Measurements from ENCODE around the gene ATAD1. TPM values are rescaled to one million over a fixed set of nuclear protein-coding genes. Genes with fewer than 3 reads are reported as not detected.
A peak's percentile ranks its signal among the peaks of the same experiment; 100 is the strongest.
"Not testable (repeated sequence)": the region's sequence is repeated elsewhere in the genome, so short reads cannot be mapped to it uniquely, and the experiment has no call there.

Gene ATAD1
- polyA plus RNA-seq, 4 donors: 5.1 to 34.4 (median 11.4) TPM

DNA sequence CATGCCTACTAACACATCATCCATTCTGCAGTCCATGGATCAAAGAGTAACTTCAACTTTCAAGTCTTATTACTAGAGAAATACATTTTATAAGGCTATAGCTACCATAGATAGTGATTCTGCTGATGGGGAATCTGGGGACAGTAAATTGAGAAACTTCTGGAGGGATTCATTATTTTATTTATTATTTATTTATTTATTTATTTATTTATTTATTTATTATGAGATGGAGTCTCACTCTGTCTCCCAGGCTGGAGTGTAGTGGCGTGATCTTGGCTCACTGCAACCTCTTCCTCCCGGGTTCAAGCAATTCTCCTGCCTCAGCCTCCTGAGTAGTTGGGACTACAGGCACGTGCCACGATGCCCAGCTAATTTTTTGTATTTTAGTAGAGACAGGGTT lies 11.0 kb upstream of the ATAD1 start:
- not testable (repeated sequence) for H3K36me3 ChIP-seq (ENCODE audit: control insufficient read depth in 3 of 3, insufficient read depth in 2 of 3, low read depth in 1 of 3, low read length in 3 of 3); FAIRE-seq; H3K27me3 ChIP-seq (ENCODE audit: control insufficient read depth in 3 of 3, insufficient read depth in 3 of 3, low read length in 3 of 3); H3K9me3 ChIP-seq (ENCODE audit: control insufficient read depth in 2 of 2, insufficient read depth in 1 of 2, low read depth in 1 of 2, low read length in 1 of 2); H3K27ac ChIP-seq (ENCODE audit: low read depth in 1 of 3, low read length in 2 of 3); H3K4me1 ChIP-seq (ENCODE audit: control insufficient read depth in 3 of 3, insufficient read depth in 2 of 3, low read depth in 1 of 3, low read length in 2 of 3); DNase-seq; H3K4me3 ChIP-seq (ENCODE audit: low read depth in 1 of 3, low read length in 3 of 3)
- WGBS, 3 donors: 96 to 98% (median 97%) methylated on average over 4 of the region's 4 CpGs

DNA sequence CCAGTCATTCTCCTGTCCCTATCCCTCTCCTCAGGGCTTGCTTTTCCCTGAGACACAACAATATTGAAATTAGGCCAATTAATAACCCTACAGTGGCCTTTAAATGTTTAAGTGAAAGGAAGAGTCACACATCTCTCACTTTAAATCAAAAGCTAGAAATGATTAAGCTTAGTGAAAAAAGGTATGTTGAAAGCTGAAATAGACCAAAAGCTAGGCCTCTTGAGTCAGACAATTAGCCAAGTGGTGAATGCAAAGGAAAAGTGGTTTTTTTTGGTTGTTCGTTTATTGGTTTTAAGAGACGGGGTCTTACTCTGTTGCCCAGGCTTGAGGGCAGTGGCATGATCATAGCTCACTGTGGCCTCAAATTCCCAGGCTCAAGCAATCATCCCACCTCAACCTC lies 9.7 kb upstream of the ATAD1 start:
- WGBS, 3 donors: 71 to 89% (median 83%) methylated on average over 2 of the region's 2 CpGs
- H3K36me3 ChIP-seq (ENCODE audit: control insufficient read depth in 3 of 3, insufficient read depth in 2 of 3, low read depth in 1 of 3, low read length in 3 of 3): no peaks in the 10 kb centered on the region
- no peak overlapping the region for H3K4me3 ChIP-seq (ENCODE audit: low read depth in 1 of 3, low read length in 3 of 3)
- no peaks in the 10 kb centered on the region for H3K4me1 ChIP-seq (ENCODE audit: control insufficient read depth in 3 of 3, insufficient read depth in 2 of 3, low read depth in 1 of 3, low read length in 2 of 3)
- no peak for DNase-seq
- no peaks in the 10 kb centered on the region for H3K9me3 ChIP-seq (ENCODE audit: control insufficient read depth in 2 of 2, insufficient read depth in 1 of 2, low read depth in 1 of 2, low read length in 1 of 2)
- no peak overlapping the region for H3K27ac ChIP-seq (ENCODE audit: low read depth in 1 of 3, low read length in 2 of 3)
- FAIRE-seq: no peak
- H3K27me3 ChIP-seq (ENCODE audit: control insufficient read depth in 3 of 3, insufficient read depth in 3 of 3, low read length in 3 of 3): no peaks in the 10 kb centered on the region

DNA sequence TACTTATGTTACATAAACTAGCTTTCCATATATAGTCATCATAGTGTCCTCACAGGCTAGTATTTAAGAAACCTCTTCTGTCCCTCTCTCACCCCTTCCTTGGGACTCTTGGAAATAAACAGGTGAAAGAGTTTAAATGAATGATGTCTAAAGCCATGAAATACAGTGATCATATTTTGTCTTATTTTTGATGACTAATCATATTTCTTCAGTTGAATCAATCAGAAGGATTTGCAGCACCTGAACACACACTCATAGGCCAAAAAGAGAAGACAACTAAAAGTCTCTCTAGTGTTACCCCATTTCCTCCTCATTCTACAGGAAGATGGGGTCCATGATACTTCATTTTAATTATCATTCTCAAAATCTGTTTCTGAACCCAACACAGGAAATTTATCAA lies 8.6 kb upstream of the ATAD1 start:
- Histone ChIP-seq H3K27ac (ENCODE audit: low read depth in 1 of 3, low read length in 2 of 3) (no peak overlapping the region), H3K9me3 (ENCODE audit: control insufficient read depth in 2 of 2, insufficient read depth in 1 of 2, low read depth in 1 of 2, low read length in 1 of 2) (no peaks in the 10 kb centered on the region), H3K27me3 (ENCODE audit: control insufficient read depth in 3 of 3, insufficient read depth in 3 of 3, low read length in 3 of 3) (no peaks in the 10 kb centered on the region), H3K4me3 (ENCODE audit: low read depth in 1 of 3, low read length in 3 of 3) (no peak overlapping the region), H3K4me1 (ENCODE audit: control insufficient read depth in 3 of 3, insufficient read depth in 2 of 3, low read depth in 1 of 3, low read length in 2 of 3) (no peaks in the 10 kb centered on the region), H3K36me3 (ENCODE audit: control insufficient read depth in 3 of 3, insufficient read depth in 2 of 3, low read depth in 1 of 3, low read length in 3 of 3) (no peaks in the 10 kb centered on the region)
- no peak for DNase-seq
- no peak for FAIRE-seq

DNA sequence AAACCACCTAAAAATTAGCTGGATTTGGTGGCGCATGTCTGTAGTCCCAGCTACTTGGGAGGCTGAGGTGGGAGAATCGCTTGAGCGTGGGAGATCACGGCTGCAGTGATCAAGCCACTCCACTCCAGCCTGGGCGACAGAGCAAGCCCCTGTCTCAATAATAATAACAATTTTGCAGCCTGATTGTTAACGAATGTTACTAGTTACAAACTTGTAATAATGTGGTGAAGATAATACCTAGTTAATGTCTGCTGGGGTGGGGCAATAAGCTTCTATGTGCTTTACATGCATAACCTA lies 1.2 kb upstream of the ATAD1 start:
- FAIRE-seq (no peak), DNase-seq (no peak)
- H3K4me1 ChIP-seq (ENCODE audit: control insufficient read depth in 3 of 3, insufficient read depth in 2 of 3, low read depth in 1 of 3, low read length in 2 of 3): peaks cover 0 to 17% (median 2%) of the 10 kb centered on the region in 3 donors
- H3K9me3 ChIP-seq (ENCODE audit: control insufficient read depth in 2 of 2, insufficient read depth in 1 of 2, low read depth in 1 of 2, low read length in 1 of 2): no peaks in the 10 kb centered on the region
- no peak overlapping the region for H3K4me3 ChIP-seq (ENCODE audit: low read depth in 1 of 3, low read length in 3 of 3)
- H3K27me3 ChIP-seq (ENCODE audit: control insufficient read depth in 3 of 3, insufficient read depth in 3 of 3, low read length in 3 of 3): no peaks in the 10 kb centered on the region
- no peaks in the 10 kb centered on the region for H3K36me3 ChIP-seq (ENCODE audit: control insufficient read depth in 3 of 3, insufficient read depth in 2 of 3, low read depth in 1 of 3, low read length in 3 of 3)
- 83 to 91% (median 86%) methylated on average over 6 of the region's 6 CpGs for WGBS, 3 donors
- no peak overlapping the region for H3K27ac ChIP-seq (ENCODE audit: low read depth in 1 of 3, low read length in 2 of 3)

DNA sequence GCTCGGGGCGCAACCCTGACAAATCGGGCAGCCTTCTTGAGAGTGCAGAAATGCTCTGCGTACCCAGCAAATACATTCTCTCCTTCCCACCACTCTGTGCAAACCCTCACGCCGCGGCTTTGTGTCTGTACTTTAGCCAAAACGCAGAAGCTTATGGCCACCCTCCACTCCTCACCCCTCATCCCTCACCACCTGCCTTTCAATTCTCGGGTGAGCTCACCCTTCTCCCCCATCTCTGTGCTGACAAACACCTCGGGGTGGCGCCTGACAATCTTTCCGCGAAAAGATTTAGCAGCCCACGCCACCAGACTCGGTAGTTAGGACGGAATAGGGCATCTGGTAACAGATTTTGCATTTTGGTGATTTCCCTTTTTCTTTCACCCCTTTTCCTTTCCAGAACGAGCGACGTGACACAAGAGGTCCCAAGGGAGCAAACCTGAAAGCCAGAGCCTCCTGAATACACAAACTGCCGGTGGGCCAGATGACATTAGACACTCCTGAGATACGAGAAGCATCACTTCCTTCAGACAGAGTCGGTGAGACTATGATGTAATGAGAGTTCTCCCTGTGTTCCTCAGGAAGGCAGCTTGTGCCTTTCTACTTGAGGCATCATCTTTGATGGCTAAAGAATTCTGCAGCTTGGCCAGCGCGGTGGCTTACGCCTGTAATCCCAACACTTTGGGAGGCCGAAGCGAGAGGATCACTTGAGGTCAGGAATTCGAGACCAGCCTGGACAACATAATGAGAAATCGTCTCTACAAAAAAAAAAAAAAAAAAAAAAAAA lies 671 bp upstream of the ATAD1 start:
- Histone ChIP-seq H3K36me3 (ENCODE audit: control insufficient read depth in 3 of 3, insufficient read depth in 2 of 3, low read depth in 1 of 3, low read length in 3 of 3) (no peaks in the 10 kb centered on the region), H3K9me3 (ENCODE audit: control insufficient read depth in 2 of 2, insufficient read depth in 1 of 2, low read depth in 1 of 2, low read length in 1 of 2) (no peaks in the 10 kb centered on the region), H3K27ac (ENCODE audit: low read depth in 1 of 3, low read length in 2 of 3) (peak overlapping the region; percentile 85 to 97 (median 91)), H3K4me3 (ENCODE audit: low read depth in 1 of 3, low read length in 3 of 3) (peak overlapping the region; percentile 52 to 84 (median 68)), H3K27me3 (ENCODE audit: control insufficient read depth in 3 of 3, insufficient read depth in 3 of 3, low read length in 3 of 3) (no peaks in the 10 kb centered on the region), H3K4me1 (ENCODE audit: control insufficient read depth in 3 of 3, insufficient read depth in 2 of 3, low read depth in 1 of 3, low read length in 2 of 3) (peaks cover 0 to 17% (median 2%) of the 10 kb centered on the region in 3 donors)
- DNase-seq (peak; percentile 61 to 76), FAIRE-seq (no peak)
- WGBS, 3 donors: 10 to 17% (median 14%) methylated on average over 29 of the region's 29 CpGs

DNA sequence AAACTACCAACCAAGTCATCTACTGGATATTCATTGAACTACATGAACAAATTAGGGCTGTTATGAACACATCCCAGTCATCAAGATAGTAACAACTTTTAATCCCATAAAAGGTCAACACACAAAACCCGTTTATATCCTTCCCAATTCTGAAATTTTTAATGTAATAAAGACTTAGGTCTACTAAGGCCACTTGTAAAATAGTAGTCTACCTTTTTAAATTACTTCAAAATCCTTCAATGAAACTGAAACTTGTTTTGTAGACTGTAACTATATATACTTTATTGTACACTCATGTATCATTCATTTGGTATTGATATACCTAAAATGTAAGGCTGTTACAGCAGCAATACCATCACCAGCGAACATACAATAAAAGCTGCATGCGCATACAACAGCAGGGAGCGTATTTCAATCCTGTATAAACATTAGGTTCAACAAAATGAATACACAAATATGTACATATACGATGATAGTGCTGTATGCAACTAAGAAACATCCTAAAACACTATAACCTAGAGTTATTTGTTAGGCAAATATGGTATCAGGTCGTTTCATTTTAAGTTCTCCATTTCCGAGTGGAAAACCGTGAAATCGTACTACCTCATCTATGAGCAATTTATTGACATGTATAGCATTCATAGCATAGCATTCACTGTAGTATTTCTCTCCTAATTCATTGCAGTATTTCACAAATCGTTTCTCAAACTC lies 973 bp downstream of the ATAD1 start:
- H3K4me1 ChIP-seq (ENCODE audit: control insufficient read depth in 3 of 3, insufficient read depth in 2 of 3, low read depth in 1 of 3, low read length in 2 of 3): peaks cover 0 to 17% (median 2%) of the 10 kb centered on the region in 3 donors
- 1 to 14% (median 9%) methylated on average over 10 of the region's 10 CpGs for WGBS, 3 donors
- H3K36me3 ChIP-seq (ENCODE audit: control insufficient read depth in 3 of 3, insufficient read depth in 2 of 3, low read depth in 1 of 3, low read length in 3 of 3): peaks cover 0 to 4% (median 2%) of the 10 kb centered on the region in 3 donors
- H3K9me3 ChIP-seq (ENCODE audit: control insufficient read depth in 2 of 2, insufficient read depth in 1 of 2, low read depth in 1 of 2, low read length in 1 of 2): no peaks in the 10 kb centered on the region
- DNase-seq: peak; percentile 12 to 45
- peak overlapping the region; percentile 85 to 97 (median 91) for H3K27ac ChIP-seq (ENCODE audit: low read depth in 1 of 3, low read length in 2 of 3)
- H3K4me3 ChIP-seq (ENCODE audit: low read depth in 1 of 3, low read length in 3 of 3): peak overlapping the region; percentile 52 to 84 (median 68)
- FAIRE-seq: no peak
- no peaks in the 10 kb centered on the region for H3K27me3 ChIP-seq (ENCODE audit: control insufficient read depth in 3 of 3, insufficient read depth in 3 of 3, low read length in 3 of 3)

DNA sequence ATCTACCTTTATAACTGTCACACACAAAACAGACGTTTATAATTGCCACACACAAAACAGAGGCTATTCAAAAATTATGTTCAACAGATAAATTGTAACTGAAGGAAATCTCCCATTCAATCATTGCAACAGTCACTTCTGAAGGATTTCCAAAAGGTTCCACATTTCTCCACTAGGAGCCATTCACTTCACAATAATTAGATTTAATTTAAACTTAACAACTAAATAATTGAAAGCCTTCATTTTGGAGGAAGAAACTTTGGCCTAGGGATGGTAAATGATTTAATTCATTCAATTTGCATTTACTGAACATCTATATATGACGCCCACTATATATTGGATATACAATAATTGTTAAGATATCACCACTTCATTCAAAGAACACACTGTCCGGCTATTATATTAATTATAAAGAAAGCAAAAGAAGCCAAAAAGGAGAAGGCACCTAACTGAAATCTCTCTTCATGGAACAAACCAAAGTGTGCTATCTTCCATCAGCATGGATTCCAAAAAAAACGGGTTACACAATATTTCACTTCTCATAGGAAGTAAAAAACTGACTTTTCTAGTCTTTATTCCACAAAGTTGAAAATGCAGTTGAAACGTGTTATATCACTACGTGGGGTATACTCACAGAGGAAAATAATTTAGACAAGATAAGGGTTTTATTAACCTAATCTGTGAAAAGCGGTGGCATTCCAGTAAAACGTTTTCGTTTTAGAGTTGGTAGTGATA lies 1.7 kb downstream of the ATAD1 start:
- peaks cover 0 to 17% (median 2%) of the 10 kb centered on the region in 3 donors for H3K4me1 ChIP-seq (ENCODE audit: control insufficient read depth in 3 of 3, insufficient read depth in 2 of 3, low read depth in 1 of 3, low read length in 2 of 3)
- DNase-seq (no peak), FAIRE-seq (no peak)
- H3K9me3 ChIP-seq (ENCODE audit: control insufficient read depth in 2 of 2, insufficient read depth in 1 of 2, low read depth in 1 of 2, low read length in 1 of 2): no peaks in the 10 kb centered on the region
- H3K36me3 ChIP-seq (ENCODE audit: control insufficient read depth in 3 of 3, insufficient read depth in 2 of 3, low read depth in 1 of 3, low read length in 3 of 3): peaks cover 0 to 4% (median 2%) of the 10 kb centered on the region in 3 donors
- WGBS, 3 donors: 18 to 54% (median 26%) methylated on average over 9 of the region's 9 CpGs
- no peaks in the 10 kb centered on the region for H3K27me3 ChIP-seq (ENCODE audit: control insufficient read depth in 3 of 3, insufficient read depth in 3 of 3, low read length in 3 of 3)
- peak overlapping the region in 1 of 3 donors; percentile 68 for H3K4me3 ChIP-seq (ENCODE audit: low read depth in 1 of 3, low read length in 3 of 3)
- H3K27ac ChIP-seq (ENCODE audit: low read depth in 1 of 3, low read length in 2 of 3): peak overlapping the region in 1 of 3 donors; percentile 97

DNA sequence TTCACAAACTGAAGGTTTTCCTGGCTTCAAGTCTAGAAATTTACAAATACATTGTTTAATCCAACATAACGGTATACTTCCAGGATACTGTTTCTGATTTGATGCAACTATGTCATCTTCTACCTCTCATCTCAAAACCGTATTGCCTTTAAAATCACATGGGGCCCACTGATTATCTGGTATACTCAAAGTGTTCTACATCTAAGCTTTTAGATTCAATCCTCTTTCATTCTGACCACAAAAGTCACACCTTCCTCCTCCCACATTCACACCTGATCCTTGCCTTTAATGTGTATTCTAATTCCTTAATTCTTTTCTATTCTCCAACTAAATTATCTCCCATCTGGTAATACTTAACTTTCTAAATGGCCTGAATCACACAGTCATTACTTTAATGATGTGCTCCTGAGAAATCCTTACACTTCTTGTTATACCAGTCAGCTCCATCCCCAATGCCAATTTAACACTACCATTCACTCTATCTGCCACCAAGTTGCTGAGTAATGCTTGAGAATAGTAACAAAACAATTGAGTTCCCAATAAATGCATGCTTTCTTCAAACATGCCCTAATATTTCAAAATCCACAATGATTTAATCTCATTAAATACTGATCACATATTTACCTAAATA lies 13.0 kb downstream of the ATAD1 start:
- no peak for DNase-seq

More for the DNA sequence above, 13.0 kb downstream of the ATAD1 start:
- no peak overlapping the region for H3K27ac ChIP-seq (ENCODE audit: low read depth in 1 of 3, low read length in 2 of 3)
- H3K9me3 ChIP-seq (ENCODE audit: control insufficient read depth in 2 of 2, insufficient read depth in 1 of 2, low read depth in 1 of 2, low read length in 1 of 2): peaks cover 0 to 17% of the 10 kb centered on the region in 2 donors
- 82 to 93% (median 85%) methylated on average over 2 of the region's 2 CpGs for WGBS, 3 donors
- no peaks in the 10 kb centered on the region for H3K4me1 ChIP-seq (ENCODE audit: control insufficient read depth in 3 of 3, insufficient read depth in 2 of 3, low read depth in 1 of 3, low read length in 2 of 3)
- H3K36me3 ChIP-seq (ENCODE audit: control insufficient read depth in 3 of 3, insufficient read depth in 2 of 3, low read depth in 1 of 3, low read length in 3 of 3): peaks cover 4 to 11% (median 5%) of the 10 kb centered on the region in 3 donors
- no peaks in the 10 kb centered on the region for H3K27me3 ChIP-seq (ENCODE audit: control insufficient read depth in 3 of 3, insufficient read depth in 3 of 3, low read length in 3 of 3)
- no peak for FAIRE-seq
- H3K4me3 ChIP-seq (ENCODE audit: low read depth in 1 of 3, low read length in 3 of 3): no peak overlapping the region
